ENCODE measurements around the gene NOX3. TPM values are rescaled to one million over a fixed set of nuclear protein-coding genes. Genes with fewer than 3 reads are reported as not detected.

The NOX3 gene
- total and polyA plus RNA-seq, 10 of the 15 experiments (the other 5 are each of a cell fraction or from before 2014, with no cell fraction given): not detected

GRCh38 chr6:155415953-155416352, 39.7 kb downstream of the NOX3 start:
- Histone ChIP-seq H3K27ac (ENCODE audit: control insufficient read depth, insufficient read depth) (no peak overlapping the region), H3K9ac (ENCODE audit: control insufficient read depth, insufficient read depth, low read length) (no peak overlapping the region), H3K36me3 (ENCODE audit: control insufficient read depth in 2 of 2, insufficient read depth in 2 of 2, low read length in 1 of 2) (no peaks in the 10 kb centered on the region), H3K9me3 (replicated peaks; ENCODE audit: control insufficient read depth, insufficient read depth, low read length) (no peaks in the 10 kb centered on the region), H3K4me1 (ENCODE audit: control insufficient read depth, insufficient read depth, low read length) (peaks cover 24% of the 10 kb centered on the region), H3K79me2 (ENCODE audit: control insufficient read depth, insufficient read depth, low read length) (no peaks in the 10 kb centered on the region), H4K20me1 (ENCODE audit: control insufficient read depth, insufficient read depth) (no peaks in the 10 kb centered on the region), H3K4me2 (ENCODE audit: control insufficient read depth, insufficient read depth) (no peak overlapping the region), H3K27me3 (replicated peaks in 1 of 2; ENCODE audit: control insufficient read depth in 2 of 2, insufficient read depth in 2 of 2, low read length in 1 of 2) (no peaks in the 10 kb centered on the region), H2AFZ (ENCODE audit: control insufficient read depth, low read depth, low read length) (no peak overlapping the region), H3K4me3 (no peak overlapping the region)
- CTCF ChIA-PET: no interaction called here
- WGBS (ENCODE audit: insufficient coverage, insufficient replicate concordance, low lambda C conversion rate, missing lambda C conversion rate): 84% methylated on average over 4 of the region's 4 CpGs
- TF ChIP-seq RAD21 (IDR thresholded peaks at IDR 0.05; ENCODE audit: insufficient read depth, low read depth, low read length) (peak; percentile 9; the same call in 1 of the 2 replicates), ZNF687 (IDR thresholded peaks at IDR 0.05) (no peak)
- intact Hi-C loops (cut with micrococcal nuclease; ENCODE audit: unreplicated experiment): loop anchor here (5.0 to 10.0 kb wide), 2 partner anchors 89 to 469 kb away; no protein-coding TSS in a partner anchor
- POLR2A ChIA-PET: no interaction called here
- DNase-seq (ENCODE audit: low read depth, low spot score) (no peak), FAIRE-seq (no peak), ATAC-seq (no peak)
- no TSS peak for BruUV-seq (replicated peaks)
- SMC1A ChIA-PET (ENCODE audit: uncharacterized antibody, unreplicated experiment): interaction anchor here (0.9 to 1.6 kb wide), 3 partner anchors 82 to 108 kb away, joined by 3 read pairs; no protein-coding TSS in a partner anchor
- RAD21 ChIA-PET (ENCODE audit: unreplicated experiment): interaction anchor here (0.5 kb wide), 1 partner anchor 241 kb away, joined by 3 read pairs; no protein-coding TSS in a partner anchor
- in situ Hi-C loops (cut with MboI): no loop called here
